Kidney (tissue), 14 donors: ENCODE measurements around the gene NCBP2L. TPM values are rescaled to one million over a fixed set of nuclear protein-coding genes. Genes with fewer than 3 reads are reported as not detected.

Experiments used
- DNase-seq, 5 donors: peaks; one replicate each; pipeline ENCODE4 v3.0.0-alpha.2; 2013 to 2020
- FAIRE-seq: peaks from 2 replicates; lab custom pipeline; 2012; peaks lifted over from hg19 to GRCh38; lab: Jason Lieb, UNC
- H3K27ac ChIP-seq, 2 donors: one replicate each; pipeline ENCODE4 v1.7.0; 2013; ENCODE audit warnings: low read depth in 2 of 2, low read length in 2 of 2, inconsistent platforms in 1 of 2
- H3K27me3 ChIP-seq: one replicate; pipeline ENCODE4 v1.7.1; 2013; ENCODE audit warnings: low read length, inconsistent platforms; ENCODE audit not compliant: control insufficient read depth, insufficient read depth
- H3K36me3 ChIP-seq, 3 donors: one replicate each; pipeline versions ENCODE4 v1.7.0 to v1.7.1; 2013; ENCODE audit warnings: low read length in 3 of 3, control low read depth in 1 of 3, inconsistent platforms in 1 of 3; ENCODE audit not compliant: insufficient read depth in 3 of 3, control insufficient read depth in 2 of 3
- H3K4me1 ChIP-seq, 3 donors: one replicate each; pipeline versions ENCODE4 v1.7.0 to v1.7.1; 2013; ENCODE audit warnings: low read length in 3 of 3, inconsistent platforms in 1 of 3, low read depth in 1 of 3; ENCODE audit not compliant: control insufficient read depth in 2 of 3, insufficient read depth in 2 of 3
- H3K4me3 ChIP-seq, 3 donors: one replicate each; pipeline versions ENCODE4 v1.7.0 to v1.8.1; 2013; ENCODE audit warnings: low read length in 3 of 3, control low read depth in 1 of 3, inconsistent platforms in 1 of 3
- H3K9ac ChIP-seq, 3 donors: one replicate each; pipeline versions ENCODE4 v1.7.0 to v1.7.1; 2013; ENCODE audit warnings: low read length in 3 of 3, control low read depth in 1 of 3, inconsistent platforms in 1 of 3
- H3K9me3 ChIP-seq, 3 donors: one replicate each; pipeline versions ENCODE4 v1.7.0 to v1.7.1; 2013; ENCODE audit warnings: low read length in 3 of 3, control low read depth in 1 of 3, inconsistent platforms in 1 of 3; ENCODE audit not compliant: control insufficient read depth in 2 of 3, insufficient read depth in 1 of 3
- intact Hi-C: fragments of 100-400 bp; cut with DNase I; formaldehyde crosslinking; loops from one replicate; pipeline ENCODE4 v1.11.1; 2022
- polyA plus RNA-seq: library from polyadenylated mRNA; stranded (reverse); fragments of 350-450 nt; fragmentation: Illumina TruSeq; extraction: RNeasy Lipid Tissue Mini Kit (QIAGEN cat#74804); gene quantifications from one replicate; pipeline ENCODE4 v1.2.3, GENCODE V29; 2014; ENCODE audit warnings: low read depth, low replicate concordance; ENCODE audit not compliant: insufficient read depth
- total RNA-seq: library from RNA; stranded (reverse); fragmentation: NEBNext Ultra II Directional; extraction: Animal tissue kit (Norgen Biotek cat#: 25700); gene quantifications from one replicate; pipeline ENCODE4 v1.2.1, GENCODE V29; 2021
- TF ChIP-seq, protein P1 (sequence below): IDR thresholded peaks from 3 replicates; pipeline ENCODE4 v1.5.1; 2012; ENCODE audit warnings: mild to moderate bottlenecking, moderate library complexity, borderline replicate concordance; ENCODE audit not compliant: insufficient read depth; ENCODE audit errors: extremely low read depth
- donor health status: control.
- donor health status: control.
- donor health status: control.
- donor health status: control.
- donor health status: control.
- donor health status: DM: yes; HTN: yes; CAD: no.
- donor health status: Normal renal cell carcinoma (clear cell type).

The NCBP2L gene
- total and polyA plus RNA-seq, 2 donors from 2014 or later, result not detected

DNA sequence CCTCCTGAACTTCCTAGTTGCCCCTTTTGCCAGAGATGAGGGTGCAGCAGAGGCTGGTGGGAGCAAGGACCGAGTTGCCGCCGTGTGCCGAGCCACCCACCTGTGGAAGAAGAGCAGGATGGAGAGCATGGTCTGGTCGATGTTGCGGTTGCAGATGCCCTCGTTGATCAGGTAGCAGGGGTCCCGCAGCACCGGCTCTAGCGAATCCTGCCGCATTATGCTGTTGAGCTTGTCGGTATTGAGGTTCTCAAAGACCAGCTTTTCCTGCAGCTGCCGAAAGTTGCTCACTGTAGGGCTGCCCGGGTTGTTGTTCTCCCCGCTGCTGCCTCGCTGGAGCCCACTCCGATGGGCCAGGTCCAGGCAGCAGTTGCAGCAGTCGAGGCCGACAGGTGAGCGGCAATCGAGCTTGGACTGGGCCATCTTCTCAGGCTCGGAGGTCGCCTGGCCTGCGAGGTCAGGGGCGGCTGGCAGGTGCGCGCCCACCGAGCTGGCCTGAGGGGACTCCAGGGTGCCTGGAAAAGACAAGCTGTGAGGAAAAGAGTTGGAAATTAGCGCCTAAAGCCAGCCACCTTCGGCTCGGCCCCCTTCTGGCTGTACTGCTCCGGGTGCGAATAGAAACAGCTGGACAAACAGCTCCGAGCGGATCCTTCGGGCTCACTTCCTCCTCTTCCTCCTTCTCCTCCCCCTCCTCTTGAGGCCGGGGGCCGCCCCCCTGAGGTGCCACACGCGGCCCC is 2.4 kb upstream of the NCBP2L start:
- peak in 3 of 5 donors; percentile 14 to 55 (median 16) for DNase-seq
- H3K4me1 ChIP-seq, result peaks cover 0 to 13% (median 0%) of the 10 kb centered on the region in 3 donors
- intact Hi-C loops, result loop anchor here (10.0 kb wide), 1 partner anchor 110 kb away; no protein-coding TSS in a partner anchor
- TF ChIP-seq, protein P1, sequence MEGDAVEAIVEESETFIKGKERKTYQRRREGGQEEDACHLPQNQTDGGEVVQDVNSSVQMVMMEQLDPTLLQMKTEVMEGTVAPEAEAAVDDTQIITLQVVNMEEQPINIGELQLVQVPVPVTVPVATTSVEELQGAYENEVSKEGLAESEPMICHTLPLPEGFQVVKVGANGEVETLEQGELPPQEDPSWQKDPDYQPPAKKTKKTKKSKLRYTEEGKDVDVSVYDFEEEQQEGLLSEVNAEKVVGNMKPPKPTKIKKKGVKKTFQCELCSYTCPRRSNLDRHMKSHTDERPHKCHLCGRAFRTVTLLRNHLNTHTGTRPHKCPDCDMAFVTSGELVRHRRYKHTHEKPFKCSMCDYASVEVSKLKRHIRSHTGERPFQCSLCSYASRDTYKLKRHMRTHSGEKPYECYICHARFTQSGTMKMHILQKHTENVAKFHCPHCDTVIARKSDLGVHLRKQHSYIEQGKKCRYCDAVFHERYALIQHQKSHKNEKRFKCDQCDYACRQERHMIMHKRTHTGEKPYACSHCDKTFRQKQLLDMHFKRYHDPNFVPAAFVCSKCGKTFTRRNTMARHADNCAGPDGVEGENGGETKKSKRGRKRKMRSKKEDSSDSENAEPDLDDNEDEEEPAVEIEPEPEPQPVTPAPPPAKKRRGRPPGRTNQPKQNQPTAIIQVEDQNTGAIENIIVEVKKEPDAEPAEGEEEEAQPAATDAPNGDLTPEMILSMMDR, result no peak
- peak overlapping the region in 1 of 2 donors; percentile 13 for H3K27ac ChIP-seq
- FAIRE-seq, result no peak
- peak overlapping the region; percentile 26 to 64 (median 64) for H3K4me3 ChIP-seq
- no peaks in the 10 kb centered on the region for H3K9me3 ChIP-seq
- H3K36me3 ChIP-seq, result no peaks in the 10 kb centered on the region
- H3K9ac ChIP-seq, result peak overlapping the region in 2 of 3 donors; percentile 16 to 55
- H3K27me3 ChIP-seq, result peaks cover 6% of the 10 kb centered on the region

DNA sequence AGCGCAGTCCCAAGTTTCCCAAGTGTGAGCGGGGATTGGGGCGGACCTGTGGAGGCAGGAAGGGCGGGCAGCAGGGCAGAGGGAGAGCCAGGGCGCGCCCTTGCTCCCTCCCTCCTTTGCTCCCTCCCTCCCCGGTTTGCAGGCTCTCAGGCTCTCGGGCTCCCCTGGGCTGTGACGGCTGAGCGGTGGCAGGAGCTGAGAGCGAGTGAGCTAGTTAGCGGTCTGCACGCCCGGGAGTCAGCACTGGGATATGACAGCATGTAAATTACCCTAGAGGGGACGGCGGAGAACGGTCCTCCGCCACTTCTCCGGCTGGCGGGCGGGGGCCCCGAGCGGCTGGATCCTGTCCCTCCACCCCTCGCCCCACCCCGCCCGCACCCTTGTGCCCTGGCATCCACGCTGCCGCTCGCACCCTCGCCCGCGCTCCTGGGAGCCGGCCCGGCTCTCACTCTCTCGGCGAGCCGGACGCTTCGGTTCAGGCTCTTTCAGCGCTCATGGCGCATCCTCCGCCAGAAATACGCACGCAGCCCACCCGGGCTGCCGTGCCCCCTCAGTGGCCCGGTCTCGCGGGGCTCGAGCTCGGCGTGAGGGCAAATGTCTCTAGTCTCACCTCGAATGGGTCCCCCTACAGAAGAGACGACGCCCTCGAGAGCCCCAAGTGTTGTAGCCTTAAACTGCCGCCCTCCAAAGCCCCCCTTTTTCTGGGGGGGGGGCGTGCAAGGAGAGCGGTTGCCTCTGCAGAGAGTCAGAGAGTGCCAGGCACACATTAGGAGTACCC is 1.6 kb upstream of the NCBP2L start, which contains the start of gene TSC22D3:
TSS of gene TSC22D3 (minus strand) at position 54 of the 778 bp plus-strand sequence. CDS start 368 bp downstream, outside the sequence.
- Histone ChIP-seq H3K4me3 (peak within 1 kb of the TSS; percentile 49 to 64 (median 64)), H3K27me3 (peaks cover 6% of the 10 kb centered on the region), H3K36me3 (no peaks in the 10 kb centered on the region), H3K4me1 (peaks cover 0 to 13% (median 0%) of the 10 kb centered on the region in 3 donors), H3K9me3 (no peaks in the 10 kb centered on the region), H3K27ac (peak within 1 kb of the TSS; percentile 13 to 37), H3K9ac (peak within 1 kb of the TSS in 2 of 3 donors; percentile 16 to 55)
- peak; percentile 82 to 93 (median 84) for DNase-seq
- intact Hi-C loops, result loop anchor here (10.0 kb wide), 1 partner anchor 111 kb away; no protein-coding TSS in a partner anchor
- FAIRE-seq, result no peak
- TF ChIP-seq, protein P1, result no peak

DNA sequence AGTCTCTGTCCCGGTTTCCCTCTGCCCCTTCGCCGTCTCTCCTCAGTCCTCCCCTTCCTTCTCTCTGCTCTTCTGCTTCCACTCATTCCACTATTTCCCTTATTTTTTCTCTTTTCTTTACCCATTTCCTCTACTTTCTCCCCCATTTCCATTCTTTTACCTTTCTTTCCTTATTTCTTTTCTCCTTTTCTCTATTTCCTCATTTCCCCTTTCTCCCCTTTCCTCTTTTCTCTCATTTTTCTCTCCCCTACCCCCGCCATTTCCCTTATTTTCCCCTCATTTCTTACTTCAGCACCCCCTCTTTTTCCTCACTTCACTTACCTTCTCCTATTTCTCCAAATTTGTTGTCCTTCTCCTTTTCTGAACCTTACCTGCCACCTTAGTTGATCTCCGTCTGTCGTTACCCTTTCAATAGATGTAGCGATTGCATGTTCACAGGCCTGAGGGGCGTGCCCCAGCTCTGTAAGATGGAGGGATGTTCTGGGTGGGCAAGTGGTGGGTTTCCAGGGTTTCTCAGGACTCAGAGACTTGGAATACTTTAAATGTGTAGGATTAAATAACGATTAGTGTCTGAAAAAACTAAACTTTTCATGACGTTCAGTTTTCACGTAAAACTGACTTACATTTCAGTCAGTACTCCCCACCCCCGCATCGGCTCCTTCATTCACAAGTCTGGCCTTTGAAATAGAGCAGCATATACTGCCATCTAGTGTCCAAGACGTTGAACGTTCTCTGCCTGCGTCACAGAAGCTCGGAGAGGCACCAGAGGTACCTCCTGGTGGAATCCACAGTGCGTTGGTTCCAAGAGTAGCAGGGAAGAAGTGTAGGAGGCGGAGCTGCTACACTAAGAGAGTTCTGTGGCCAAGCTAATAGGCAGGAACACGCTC is 641 bp upstream of the NCBP2L start:
- TF ChIP-seq, protein P1, result peak; percentile 82
- peak; percentile 83 to 93 (median 88) for DNase-seq
- H3K27me3 ChIP-seq, result peaks cover 6% of the 10 kb centered on the region
- peak overlapping the region; percentile 36 to 64 (median 49) for H3K4me3 ChIP-seq
- no peak overlapping the region for H3K27ac ChIP-seq
- intact Hi-C loops, result loop anchor here (10.0 kb wide), 1 partner anchor 112 kb away; no protein-coding TSS in a partner anchor
- H3K4me1 ChIP-seq, result peaks cover 0 to 13% (median 0%) of the 10 kb centered on the region in 3 donors
- no peaks in the 10 kb centered on the region for H3K36me3 ChIP-seq
- peak overlapping the region in 1 of 3 donors; percentile 26 for H3K9ac ChIP-seq
- no peaks in the 10 kb centered on the region for H3K9me3 ChIP-seq
- FAIRE-seq, result peak; percentile 98
